ENCODE data around the gene DESI2.

DESI2 gene

DNA sequence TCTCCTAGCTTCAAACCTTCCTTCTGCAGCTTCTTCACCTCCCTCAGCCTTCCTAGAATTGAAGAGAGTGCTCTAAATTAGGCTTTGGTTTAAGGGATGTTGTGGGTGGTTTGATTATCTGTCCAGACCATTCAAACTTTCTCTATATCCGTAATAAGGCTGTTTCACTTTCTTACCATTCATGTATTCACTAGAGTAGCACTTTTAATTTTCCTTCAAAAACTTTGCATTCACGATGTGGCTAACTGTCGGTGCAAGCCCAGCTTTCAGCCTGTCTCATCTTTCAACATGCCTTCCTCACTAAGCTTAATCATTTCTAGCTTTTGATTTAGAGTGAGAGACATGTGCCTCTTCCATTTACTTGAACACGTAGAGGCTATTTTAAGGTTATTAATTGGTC, 26.2 kb upstream of the DESI2 start:
- H3K4me3 ChIP-seq (replicated peaks; ENCODE audit: low read depth, low read length), result no peak overlapping the region
- TF ChIP-seq, protein P1, sequence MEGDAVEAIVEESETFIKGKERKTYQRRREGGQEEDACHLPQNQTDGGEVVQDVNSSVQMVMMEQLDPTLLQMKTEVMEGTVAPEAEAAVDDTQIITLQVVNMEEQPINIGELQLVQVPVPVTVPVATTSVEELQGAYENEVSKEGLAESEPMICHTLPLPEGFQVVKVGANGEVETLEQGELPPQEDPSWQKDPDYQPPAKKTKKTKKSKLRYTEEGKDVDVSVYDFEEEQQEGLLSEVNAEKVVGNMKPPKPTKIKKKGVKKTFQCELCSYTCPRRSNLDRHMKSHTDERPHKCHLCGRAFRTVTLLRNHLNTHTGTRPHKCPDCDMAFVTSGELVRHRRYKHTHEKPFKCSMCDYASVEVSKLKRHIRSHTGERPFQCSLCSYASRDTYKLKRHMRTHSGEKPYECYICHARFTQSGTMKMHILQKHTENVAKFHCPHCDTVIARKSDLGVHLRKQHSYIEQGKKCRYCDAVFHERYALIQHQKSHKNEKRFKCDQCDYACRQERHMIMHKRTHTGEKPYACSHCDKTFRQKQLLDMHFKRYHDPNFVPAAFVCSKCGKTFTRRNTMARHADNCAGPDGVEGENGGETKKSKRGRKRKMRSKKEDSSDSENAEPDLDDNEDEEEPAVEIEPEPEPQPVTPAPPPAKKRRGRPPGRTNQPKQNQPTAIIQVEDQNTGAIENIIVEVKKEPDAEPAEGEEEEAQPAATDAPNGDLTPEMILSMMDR (IDR thresholded peaks at IDR 0.05; ENCODE audit: low read length, missing control alignments), result no peak
- no peak for DNase-seq (ENCODE audit: low read depth)

DNA sequence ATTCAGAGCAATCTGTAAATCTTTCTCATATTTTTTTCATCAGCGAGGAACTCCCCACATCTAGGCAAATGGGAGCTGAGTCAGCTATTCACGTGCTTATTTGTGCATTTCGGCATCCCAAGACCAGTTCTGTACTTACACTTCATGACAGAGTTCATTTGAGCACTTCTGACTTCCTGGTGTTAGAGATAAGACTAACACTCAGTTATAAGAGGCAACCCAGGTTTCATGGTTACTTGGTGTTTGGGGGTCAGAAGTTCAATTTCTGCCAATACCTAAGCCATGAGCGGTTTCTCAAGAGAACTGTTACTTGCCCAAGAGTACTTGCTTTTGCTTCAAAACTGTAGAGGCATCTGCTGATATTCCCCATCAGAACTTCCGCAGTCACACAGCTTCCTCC, 24.1 kb upstream of the DESI2 start:
- TF ChIP-seq, protein P1 (IDR thresholded peaks at IDR 0.05; ENCODE audit: low read length, missing control alignments), result no peak
- H3K4me3 ChIP-seq (replicated peaks; ENCODE audit: low read depth, low read length), result no peak overlapping the region
- DNase-seq (ENCODE audit: low read depth), result no peak

DNA sequence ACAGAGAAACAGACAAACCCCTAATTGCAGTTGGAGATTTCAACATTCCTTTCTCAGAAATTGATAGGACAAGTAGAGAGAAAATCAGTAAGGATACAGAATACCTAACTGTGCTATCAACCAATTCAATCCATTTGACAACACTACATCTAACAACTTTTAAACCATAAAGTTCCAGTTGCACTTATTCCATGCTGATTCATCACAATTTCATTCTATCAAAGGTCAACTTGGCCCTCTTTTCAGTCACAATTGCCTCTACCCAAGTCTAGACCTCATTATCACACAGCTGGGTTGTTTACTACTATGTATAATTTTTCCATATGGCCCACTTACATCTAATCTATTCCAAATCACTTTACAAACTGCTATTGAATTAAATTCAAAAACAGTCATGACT, 19.8 kb upstream of the DESI2 start:
- TF ChIP-seq, protein P1 (IDR thresholded peaks at IDR 0.05; ENCODE audit: low read length, missing control alignments), result no peak
- no peak for DNase-seq (ENCODE audit: low read depth)
- no peak overlapping the region for H3K4me3 ChIP-seq (replicated peaks; ENCODE audit: low read depth, low read length)

DNA sequence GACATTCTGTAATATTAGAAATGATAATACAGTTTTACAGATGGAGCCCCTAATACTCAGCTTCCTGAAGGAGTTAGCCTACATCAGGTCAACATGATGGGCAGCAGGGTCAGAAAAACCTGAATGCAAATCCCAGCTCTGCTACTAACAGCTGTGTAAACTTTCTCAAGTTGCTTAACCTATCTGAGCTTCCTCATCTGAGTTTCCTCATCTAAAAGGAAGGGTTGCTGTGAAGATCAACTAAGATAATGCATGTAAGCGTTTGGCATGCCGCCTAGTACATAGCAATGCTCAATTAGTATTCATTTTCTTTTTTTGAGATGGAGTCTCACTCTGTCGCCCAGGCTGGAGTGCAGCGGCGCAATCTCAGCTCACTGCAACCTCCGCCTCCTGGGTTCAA, 18.4 kb upstream of the DESI2 start:
- DNase-seq (ENCODE audit: low read depth), result no peak
- H3K4me3 ChIP-seq (replicated peaks; ENCODE audit: low read depth, low read length), result no peak overlapping the region
- TF ChIP-seq, protein P1 (IDR thresholded peaks at IDR 0.05; ENCODE audit: low read length, missing control alignments), result no peak

DNA sequence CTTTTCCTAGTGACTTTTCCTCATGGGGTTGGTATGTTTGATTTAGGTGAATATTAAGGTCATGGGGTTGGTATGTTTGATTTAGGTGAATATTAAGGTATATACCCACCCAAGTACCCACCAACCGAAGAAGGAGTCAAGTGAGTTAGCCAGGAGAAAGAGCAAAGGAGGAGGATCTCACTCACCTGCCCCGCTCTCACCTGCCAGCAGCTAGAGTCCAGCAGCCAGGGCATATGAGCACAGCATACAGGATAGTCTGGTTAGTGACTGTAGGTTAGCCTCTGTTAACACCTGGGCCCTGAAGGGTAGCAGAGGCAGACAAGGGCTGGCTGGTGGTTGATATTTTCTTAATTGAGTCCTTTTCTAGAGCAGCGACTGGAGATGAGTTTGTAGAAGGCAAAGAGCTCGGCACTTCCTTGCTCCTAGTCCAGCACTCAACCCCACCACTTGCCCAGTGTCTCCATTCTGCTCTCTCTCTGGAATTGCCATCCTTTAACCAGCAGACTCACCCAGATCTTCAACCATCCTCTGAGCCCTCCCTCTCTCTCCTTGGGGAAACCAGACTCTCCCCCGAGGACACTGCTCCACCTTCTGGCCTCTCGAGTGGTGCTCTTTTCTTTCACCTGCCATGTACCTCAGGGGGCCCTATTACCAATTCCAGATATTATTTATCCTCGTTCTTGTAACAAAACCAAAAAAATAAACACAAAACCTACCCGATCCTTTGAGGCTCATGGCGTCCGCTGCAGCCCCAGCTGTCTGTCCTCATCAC, 16.3 kb upstream of the DESI2 start:
- H3K4me3 ChIP-seq (replicated peaks; ENCODE audit: low read depth, low read length), result no peak overlapping the region
- DNase-seq (ENCODE audit: low read depth), result no peak
- TF ChIP-seq, protein P1 (IDR thresholded peaks at IDR 0.05; ENCODE audit: low read length, missing control alignments), result no peak

DNA sequence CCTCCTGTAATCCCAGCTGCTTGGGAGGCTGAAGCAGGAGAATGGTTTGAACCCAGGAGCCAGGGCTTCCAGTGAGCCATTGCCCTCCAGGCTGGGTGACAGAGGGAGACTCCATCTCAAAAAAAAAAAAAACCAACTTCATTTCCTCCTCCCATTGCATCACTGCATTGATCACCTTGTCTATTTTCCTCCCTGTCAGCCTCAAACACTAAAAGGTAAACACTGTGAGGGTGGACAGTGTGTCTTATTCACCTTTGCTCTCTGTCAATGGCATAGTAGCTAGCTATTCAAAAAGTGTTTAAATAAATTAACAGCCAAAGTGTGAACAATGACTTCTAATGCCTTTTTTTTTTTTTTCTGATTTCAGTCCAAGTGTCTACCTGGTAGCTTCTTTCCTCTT, 13.4 kb upstream of the DESI2 start:
- no peak for DNase-seq (ENCODE audit: low read depth)
- TF ChIP-seq, protein P1 (IDR thresholded peaks at IDR 0.05; ENCODE audit: low read length, missing control alignments), result no peak
- H3K4me3 ChIP-seq (replicated peaks; ENCODE audit: low read depth, low read length), result no peak overlapping the region

DNA sequence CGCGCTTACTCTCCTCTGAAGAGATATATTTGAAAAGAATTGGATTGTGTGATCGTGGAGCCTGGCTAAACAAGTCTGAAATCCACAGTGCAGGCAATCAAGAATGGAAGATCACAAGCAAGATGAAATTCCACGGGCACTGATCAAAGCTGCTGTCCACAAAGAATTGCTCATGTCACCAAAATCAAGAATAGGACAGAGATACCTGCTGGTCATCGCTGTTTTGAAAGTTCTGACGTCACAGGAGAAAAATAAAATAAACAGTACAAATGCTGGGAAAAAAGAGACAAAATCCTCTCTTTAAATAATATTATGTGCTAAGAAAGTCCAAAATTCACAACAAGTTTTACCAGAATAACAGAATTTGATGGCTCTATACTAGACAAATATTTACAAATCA, 12.0 kb upstream of the DESI2 start:
- TF ChIP-seq, protein P1 (IDR thresholded peaks at IDR 0.05; ENCODE audit: low read length, missing control alignments), result no peak
- no peak overlapping the region for H3K4me3 ChIP-seq (replicated peaks; ENCODE audit: low read depth, low read length)
- DNase-seq (ENCODE audit: low read depth), result no peak
